ENCODE measurements around the gene FCHSD2. TPM values are rescaled to one million over a fixed set of nuclear protein-coding genes. Genes with fewer than 3 reads are reported as not detected.
A peak's percentile ranks its signal among the peaks of the same experiment; 100 is the strongest.

Gene FCHSD2
- total and polyA plus RNA-seq, 2 donors: 12.5 to 22.3 TPM

DNA sequence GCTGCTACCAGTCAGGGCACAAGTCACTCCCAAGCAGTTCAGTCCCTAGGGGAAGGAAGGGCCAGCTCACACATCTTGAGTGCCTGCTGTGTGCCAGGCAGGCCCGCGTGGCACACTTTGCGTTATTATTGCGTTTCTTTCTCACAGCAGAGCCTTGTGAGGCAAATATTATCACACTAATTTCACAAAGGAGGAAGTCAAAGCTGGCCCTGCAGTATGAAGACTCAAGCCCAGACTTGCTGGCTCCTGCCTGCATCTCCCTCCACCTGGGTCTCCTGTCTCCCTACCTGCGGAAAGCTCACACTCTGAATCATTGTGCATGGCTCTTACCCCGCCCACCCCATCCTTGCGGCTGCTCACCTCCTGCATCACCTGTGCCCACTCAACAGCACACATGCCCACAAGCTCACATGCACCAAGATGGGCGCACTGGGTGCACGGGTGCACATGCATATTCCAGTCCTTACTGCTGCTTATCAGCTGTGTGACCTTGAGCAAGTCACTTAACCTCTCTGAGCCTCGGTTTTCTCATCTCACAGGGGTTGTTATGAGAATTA, 44.3 kb upstream of the FCHSD2 start:
- Histone ChIP-seq H3K4me1 (ENCODE audit: control insufficient read depth in 2 of 2, insufficient read depth in 2 of 2, low read length in 2 of 2) (peaks cover 0 to 23% of the 10 kb centered on the region in 2 donors), H3K4me3 (ENCODE audit: low read length in 2 of 2) (no peak overlapping the region), H3K27ac (ENCODE audit: low read depth in 1 of 2, low read length in 1 of 2) (no peak overlapping the region), H3K27me3 (ENCODE audit: control insufficient read depth in 2 of 2, insufficient read depth in 1 of 2, low read length in 1 of 2) (no peaks in the 10 kb centered on the region), H3K36me3 (ENCODE audit: control insufficient read depth in 2 of 2, insufficient read depth in 2 of 2, low read length in 1 of 2) (no peaks in the 10 kb centered on the region), H3K9me3 (ENCODE audit: control insufficient read depth in 2 of 2, insufficient read depth in 1 of 2, low read length in 1 of 2) (no peaks in the 10 kb centered on the region)
- 79% methylated on average over 10 of the region's 10 CpGs for WGBS
- DNase-seq (ENCODE audit: low read depth in 6 of 9, low spot score in 9 of 9): no peak

DNA sequence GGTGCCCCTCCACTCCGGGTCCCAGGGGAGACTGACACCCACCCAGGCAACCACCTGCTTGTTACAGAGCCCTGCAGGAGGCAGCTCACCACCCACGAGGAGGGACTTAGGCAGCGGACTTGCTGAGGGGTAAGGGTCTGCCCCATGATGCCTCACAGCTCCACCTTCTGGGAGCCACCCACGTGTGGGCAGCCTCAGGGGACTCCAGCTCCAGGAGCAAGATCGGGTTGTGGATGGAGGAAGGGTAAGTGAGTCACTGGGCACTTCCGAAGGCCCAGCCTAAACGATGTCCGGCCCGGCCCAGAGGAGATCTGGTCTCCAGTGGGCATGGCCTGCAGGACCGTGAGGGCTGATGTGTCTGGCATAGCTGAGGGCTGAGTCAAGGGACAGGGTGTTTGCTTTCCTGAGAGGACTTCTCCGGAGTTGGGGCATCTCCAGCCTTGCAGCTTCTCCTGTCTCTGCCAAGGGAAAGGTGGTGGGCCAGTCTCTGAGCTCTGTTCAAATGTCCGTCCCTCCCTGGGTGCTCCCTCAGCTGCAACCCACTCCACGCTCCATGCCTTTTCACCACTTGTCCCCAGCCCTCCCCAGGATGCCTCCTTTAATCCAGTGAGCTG, 43.7 kb upstream of the FCHSD2 start:
- DNase-seq (ENCODE audit: low read depth in 6 of 9, low spot score in 9 of 9): no peak
- 85% methylated on average over 13 of the region's 13 CpGs for WGBS

DNA sequence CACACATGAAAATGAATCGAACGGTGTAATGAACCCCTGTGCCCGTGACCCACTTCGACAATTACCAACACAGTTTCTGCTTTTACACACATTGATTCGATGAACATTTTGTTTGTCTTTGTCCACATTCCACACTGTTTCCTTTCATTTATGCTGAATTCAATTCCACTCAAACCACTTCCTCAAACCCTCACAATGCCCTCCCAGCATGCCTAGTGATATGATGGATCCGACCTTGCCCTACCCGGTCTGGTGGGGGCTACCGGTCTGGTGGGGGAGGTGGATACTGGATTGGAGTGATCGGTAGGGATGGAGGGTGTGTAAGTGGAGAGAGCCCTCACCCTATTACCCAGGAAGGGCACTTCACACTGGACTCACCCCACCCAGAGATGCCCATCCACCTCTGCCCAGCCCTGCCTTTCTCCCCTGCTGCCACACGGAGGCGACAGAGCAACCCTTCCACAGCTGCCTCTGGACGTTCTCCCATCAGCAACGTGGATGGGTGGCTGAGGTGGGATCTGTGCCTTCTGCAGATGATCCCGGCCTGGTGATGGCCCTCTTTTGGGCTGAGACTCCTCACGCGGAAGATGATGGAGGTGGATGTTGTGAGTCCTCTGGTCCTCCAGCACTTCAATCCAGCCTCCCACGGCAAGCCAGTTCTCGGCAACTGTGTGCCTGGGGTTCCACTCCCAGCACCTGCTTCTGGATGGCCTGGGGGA, 43.0 kb upstream of the FCHSD2 start:
- H3K36me3 ChIP-seq (ENCODE audit: control insufficient read depth in 2 of 2, insufficient read depth in 2 of 2, low read length in 1 of 2): no peaks in the 10 kb centered on the region
- no peaks in the 10 kb centered on the region for H3K9me3 ChIP-seq (ENCODE audit: control insufficient read depth in 2 of 2, insufficient read depth in 1 of 2, low read length in 1 of 2)
- WGBS: 26% methylated on average over 18 of the region's 18 CpGs
- H3K27me3 ChIP-seq (ENCODE audit: control insufficient read depth in 2 of 2, insufficient read depth in 1 of 2, low read length in 1 of 2): no peaks in the 10 kb centered on the region
- H3K27ac ChIP-seq (ENCODE audit: low read depth in 1 of 2, low read length in 1 of 2): no peak overlapping the region
- peak overlapping the region; percentile 4 to 6 for H3K4me3 ChIP-seq (ENCODE audit: low read length in 2 of 2)
- DNase-seq (ENCODE audit: low read depth in 6 of 9, low spot score in 9 of 9): peak in 5 of 9 donors; percentile 25 to 53 (median 39)
- H3K4me1 ChIP-seq (ENCODE audit: control insufficient read depth in 2 of 2, insufficient read depth in 2 of 2, low read length in 2 of 2): peaks cover 0 to 21% of the 10 kb centered on the region in 2 donors

More for the DNA sequence above, 43.7 kb upstream of the FCHSD2 start:
- no peaks in the 10 kb centered on the region for H3K36me3 ChIP-seq (ENCODE audit: control insufficient read depth in 2 of 2, insufficient read depth in 2 of 2, low read length in 1 of 2)
- H3K27me3 ChIP-seq (ENCODE audit: control insufficient read depth in 2 of 2, insufficient read depth in 1 of 2, low read length in 1 of 2): no peaks in the 10 kb centered on the region
- H3K4me3 ChIP-seq (ENCODE audit: low read length in 2 of 2): no peak overlapping the region
- H3K27ac ChIP-seq (ENCODE audit: low read depth in 1 of 2, low read length in 1 of 2): no peak overlapping the region
- H3K9me3 ChIP-seq (ENCODE audit: control insufficient read depth in 2 of 2, insufficient read depth in 1 of 2, low read length in 1 of 2): no peaks in the 10 kb centered on the region
- peaks cover 0 to 23% of the 10 kb centered on the region in 2 donors for H3K4me1 ChIP-seq (ENCODE audit: control insufficient read depth in 2 of 2, insufficient read depth in 2 of 2, low read length in 2 of 2)

DNA sequence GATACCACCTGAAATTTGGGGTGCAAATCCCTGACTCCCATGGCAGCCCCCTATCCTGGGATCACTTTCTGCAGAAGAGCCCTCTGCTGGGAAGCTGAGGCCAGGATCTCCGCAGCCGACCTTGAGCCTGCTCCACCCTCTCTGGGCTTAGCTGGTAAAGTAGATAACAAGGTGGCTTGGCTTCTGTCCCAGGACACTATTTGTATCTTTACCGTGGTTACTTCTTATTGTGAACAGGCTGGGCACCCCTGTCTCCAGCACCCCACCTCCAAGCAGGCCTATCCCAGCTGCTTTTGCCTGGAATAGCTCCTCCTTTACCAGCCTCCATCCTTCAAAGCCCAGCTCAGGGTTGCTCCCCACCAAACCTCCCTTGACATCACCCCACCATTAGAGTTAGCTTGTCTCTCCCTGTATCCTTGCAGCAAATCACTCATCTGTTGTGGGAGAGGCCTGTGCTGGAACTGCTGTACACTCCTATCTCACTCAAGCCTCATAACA, 40.8 kb upstream of the FCHSD2 start:
- H3K9me3 ChIP-seq (ENCODE audit: control insufficient read depth in 2 of 2, insufficient read depth in 1 of 2, low read length in 1 of 2): no peaks in the 10 kb centered on the region
- WGBS: 83% methylated on average over 3 of the region's 3 CpGs
- no peak overlapping the region for H3K4me3 ChIP-seq (ENCODE audit: low read length in 2 of 2)
- peaks cover 0 to 10% of the 10 kb centered on the region in 2 donors for H3K4me1 ChIP-seq (ENCODE audit: control insufficient read depth in 2 of 2, insufficient read depth in 2 of 2, low read length in 2 of 2)
- H3K27me3 ChIP-seq (ENCODE audit: control insufficient read depth in 2 of 2, insufficient read depth in 1 of 2, low read length in 1 of 2): no peaks in the 10 kb centered on the region
- no peaks in the 10 kb centered on the region for H3K36me3 ChIP-seq (ENCODE audit: control insufficient read depth in 2 of 2, insufficient read depth in 2 of 2, low read length in 1 of 2)
- no peak overlapping the region for H3K27ac ChIP-seq (ENCODE audit: low read depth in 1 of 2, low read length in 1 of 2)
- no peak for DNase-seq (ENCODE audit: low read depth in 6 of 9, low spot score in 9 of 9)

DNA sequence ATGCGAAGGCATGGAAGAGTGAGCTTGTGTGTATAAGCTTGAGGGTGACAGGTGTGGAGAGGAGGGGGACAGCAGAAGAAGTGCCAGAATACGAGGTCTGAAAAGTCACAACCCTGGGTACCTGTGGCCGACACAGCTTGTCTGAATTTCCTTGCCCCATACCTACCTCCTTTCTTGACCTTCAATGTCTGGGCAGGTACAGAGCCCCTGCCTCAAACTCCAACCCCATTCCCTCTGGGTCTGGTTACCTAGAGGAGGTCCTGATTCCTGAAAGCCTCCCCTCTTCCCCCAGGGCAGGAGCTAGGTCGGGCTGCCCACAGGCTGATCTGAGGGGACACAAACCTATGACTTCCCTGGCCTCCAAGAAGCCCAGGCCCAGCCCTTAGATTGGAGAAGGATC, 36.6 kb upstream of the FCHSD2 start:
- DNase-seq (ENCODE audit: low read depth in 6 of 9, low spot score in 9 of 9): no peak
- WGBS: 97% methylated on average over 4 of the region's 4 CpGs
- no peaks in the 10 kb centered on the region for H3K9me3 ChIP-seq (ENCODE audit: control insufficient read depth in 2 of 2, insufficient read depth in 1 of 2, low read length in 1 of 2)
- H3K4me1 ChIP-seq (ENCODE audit: control insufficient read depth in 2 of 2, insufficient read depth in 2 of 2, low read length in 2 of 2): peaks cover 0 to 8% of the 10 kb centered on the region in 2 donors
- no peak overlapping the region for H3K27ac ChIP-seq (ENCODE audit: low read depth in 1 of 2, low read length in 1 of 2)
- no peak overlapping the region for H3K4me3 ChIP-seq (ENCODE audit: low read length in 2 of 2)
- no peaks in the 10 kb centered on the region for H3K27me3 ChIP-seq (ENCODE audit: control insufficient read depth in 2 of 2, insufficient read depth in 1 of 2, low read length in 1 of 2)
- no peaks in the 10 kb centered on the region for H3K36me3 ChIP-seq (ENCODE audit: control insufficient read depth in 2 of 2, insufficient read depth in 2 of 2, low read length in 1 of 2)

DNA sequence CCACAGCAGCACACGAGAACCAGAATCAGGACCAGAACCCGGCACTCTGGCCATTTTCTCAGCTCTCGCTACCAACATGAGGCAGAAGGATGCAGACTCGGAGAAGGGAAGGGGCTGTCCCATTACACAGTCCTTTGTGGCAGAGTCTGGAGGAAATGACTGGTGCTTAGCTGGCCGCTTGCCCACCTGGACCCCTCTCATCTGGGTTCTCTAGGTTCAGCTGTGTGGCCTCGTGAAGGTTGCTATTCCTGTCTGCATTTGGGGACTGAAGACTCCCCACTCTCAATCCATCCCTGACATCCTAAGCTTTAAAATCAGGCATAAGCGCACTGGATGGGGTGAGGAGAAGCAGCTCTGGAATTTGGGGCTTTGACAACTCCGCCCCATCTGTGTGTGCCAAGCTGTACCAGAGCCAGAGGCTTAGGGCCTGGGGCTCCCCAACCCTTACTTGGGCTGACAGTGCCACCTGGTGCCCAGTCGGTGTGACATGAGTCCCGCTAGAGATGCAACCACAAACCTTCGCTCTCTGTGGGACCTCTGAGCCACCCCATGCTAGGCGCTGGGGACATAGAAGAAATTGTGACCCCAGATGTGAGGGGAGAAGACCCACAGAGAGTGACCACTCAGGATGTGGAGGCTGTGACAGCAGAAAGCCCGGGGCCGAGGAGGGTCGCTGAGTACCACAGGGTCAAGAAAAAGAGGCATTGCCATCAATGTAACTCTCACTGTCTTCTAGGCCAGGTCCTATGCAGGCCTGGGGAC, 35.8 kb upstream of the FCHSD2 start:
- WGBS: 54% methylated on average over 15 of the region's 15 CpGs

DNA sequence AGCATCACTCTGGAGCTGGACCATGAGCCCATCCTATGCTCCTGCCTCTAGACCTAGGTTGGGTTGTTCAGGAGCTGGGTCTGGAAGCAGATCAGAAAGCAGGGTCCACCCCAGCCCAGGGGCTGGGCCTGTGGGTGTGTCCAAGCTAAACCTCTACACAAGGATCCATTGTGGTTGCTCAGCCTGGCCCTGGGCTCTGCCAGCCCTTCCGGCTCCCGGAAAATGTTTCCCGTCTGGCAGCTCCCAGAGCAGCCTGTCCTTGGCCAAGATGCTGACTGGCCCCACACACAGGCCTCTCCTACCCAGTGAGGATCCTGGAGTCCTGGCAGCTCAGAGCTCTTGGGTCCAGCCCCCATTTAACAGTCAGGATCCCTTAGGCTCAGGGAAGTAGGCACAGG, 35.3 kb upstream of the FCHSD2 start:
- Histone ChIP-seq H3K27me3 (ENCODE audit: control insufficient read depth in 2 of 2, insufficient read depth in 1 of 2, low read length in 1 of 2) (no peaks in the 10 kb centered on the region), H3K36me3 (ENCODE audit: control insufficient read depth in 2 of 2, insufficient read depth in 2 of 2, low read length in 1 of 2) (no peaks in the 10 kb centered on the region), H3K4me1 (ENCODE audit: control insufficient read depth in 2 of 2, insufficient read depth in 2 of 2, low read length in 2 of 2) (peaks cover 0 to 8% of the 10 kb centered on the region in 2 donors), H3K4me3 (ENCODE audit: low read length in 2 of 2) (no peak overlapping the region), H3K27ac (ENCODE audit: low read depth in 1 of 2, low read length in 1 of 2) (no peak overlapping the region), H3K9me3 (ENCODE audit: control insufficient read depth in 2 of 2, insufficient read depth in 1 of 2, low read length in 1 of 2) (no peaks in the 10 kb centered on the region)
- no peak for DNase-seq (ENCODE audit: low read depth in 6 of 9, low spot score in 9 of 9)
- WGBS: 98% methylated on average over 3 of the region's 3 CpGs

More for the DNA sequence above, 35.8 kb upstream of the FCHSD2 start:
- DNase-seq (ENCODE audit: low read depth in 6 of 9, low spot score in 9 of 9): peak; percentile 60 to 86 (median 69)
- Histone ChIP-seq H3K4me3 (ENCODE audit: low read length in 2 of 2) (no peak overlapping the region), H3K27me3 (ENCODE audit: control insufficient read depth in 2 of 2, insufficient read depth in 1 of 2, low read length in 1 of 2) (no peaks in the 10 kb centered on the region), H3K36me3 (ENCODE audit: control insufficient read depth in 2 of 2, insufficient read depth in 2 of 2, low read length in 1 of 2) (no peaks in the 10 kb centered on the region), H3K27ac (ENCODE audit: low read depth in 1 of 2, low read length in 1 of 2) (no peak overlapping the region), H3K4me1 (ENCODE audit: control insufficient read depth in 2 of 2, insufficient read depth in 2 of 2, low read length in 2 of 2) (peaks cover 0 to 8% of the 10 kb centered on the region in 2 donors), H3K9me3 (ENCODE audit: control insufficient read depth in 2 of 2, insufficient read depth in 1 of 2, low read length in 1 of 2) (no peaks in the 10 kb centered on the region)

DNA sequence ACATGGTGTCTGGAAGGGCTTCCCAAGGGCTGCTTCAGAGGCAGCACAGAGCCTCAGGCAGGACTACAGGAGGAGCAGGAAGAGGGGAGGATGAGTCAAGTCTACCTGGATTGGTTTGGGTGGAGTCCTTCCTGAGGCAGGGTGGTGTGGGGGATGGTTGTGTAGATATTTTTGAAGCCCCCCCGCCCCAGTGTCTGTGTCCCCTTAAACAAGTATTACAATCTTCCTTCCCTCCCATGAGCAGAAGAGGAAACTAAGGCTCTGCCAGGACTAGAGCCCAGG, 34.7 kb upstream of the FCHSD2 start:
- H3K36me3 ChIP-seq (ENCODE audit: control insufficient read depth in 2 of 2, insufficient read depth in 2 of 2, low read length in 1 of 2): no peaks in the 10 kb centered on the region
- no peaks in the 10 kb centered on the region for H3K9me3 ChIP-seq (ENCODE audit: control insufficient read depth in 2 of 2, insufficient read depth in 1 of 2, low read length in 1 of 2)
- peaks cover 0 to 8% of the 10 kb centered on the region in 2 donors for H3K4me1 ChIP-seq (ENCODE audit: control insufficient read depth in 2 of 2, insufficient read depth in 2 of 2, low read length in 2 of 2)
- 100% methylated on average over 1 of the region's 1 CpG for WGBS
- no peaks in the 10 kb centered on the region for H3K27me3 ChIP-seq (ENCODE audit: control insufficient read depth in 2 of 2, insufficient read depth in 1 of 2, low read length in 1 of 2)
- no peak overlapping the region for H3K27ac ChIP-seq (ENCODE audit: low read depth in 1 of 2, low read length in 1 of 2)
- no peak overlapping the region for H3K4me3 ChIP-seq (ENCODE audit: low read length in 2 of 2)
- DNase-seq (ENCODE audit: low read depth in 6 of 9, low spot score in 9 of 9): no peak

All from thymus (tissue), 11 donors.